ENCODE results near the gene VWA3A. TPM values are rescaled to one million over a fixed set of nuclear protein-coding genes. Genes with fewer than 3 reads are reported as not detected.
A peak's percentile ranks its signal among the peaks of the same experiment; 100 is the strongest.
"Not testable (repeated sequence)": the region's sequence is repeated elsewhere in the genome, so short reads cannot be mapped to it uniquely, and the experiment has no call there.

Gene VWA3A
- total RNA-seq, 1 donor from 2014 or later, result 0.72 TPM

- DNase-seq (ENCODE audit: low spot score), result no peak
Observed at GRCh38 chr16:22183901-22184614, 91.7 kb downstream of the VWA3A start.

- no peak for DNase-seq (ENCODE audit: low spot score)
Observed at GRCh38 chr16:22184615-22184968, 92.3 kb downstream of the VWA3A start.

GRCh38 chr16:22186517-22186916 lies 94.2 kb downstream of the VWA3A start:
- no peak for DNase-seq (ENCODE audit: low spot score)

- no peak for DNase-seq (ENCODE audit: low spot score)
Observed at GRCh38 chr16:22188267-22188594, 95.9 kb downstream of the VWA3A start.

- peak; percentile 86 for DNase-seq (ENCODE audit: low spot score)
Observed at GRCh38 chr16:22188595-22189442, 96.5 kb downstream of the VWA3A start.

- peak; percentile 61 for DNase-seq (ENCODE audit: low spot score)
Observed at GRCh38 chr16:22189473-22190080, 97.2 kb downstream of the VWA3A start.

GRCh38 chr16:22190081-22190775 lies 97.9 kb downstream of the VWA3A start:
- DNase-seq (ENCODE audit: low spot score), result no peak

- DNase-seq (ENCODE audit: low spot score), result peak; percentile 100
Observed at GRCh38 chr16:22190776-22191531, 98.6 kb downstream of the VWA3A start.

GRCh38 chr16:22191532-22192260 lies 99.4 kb downstream of the VWA3A start:
- DNase-seq (ENCODE audit: low spot score), result no peak

- DNase-seq (ENCODE audit: low spot score), result peak; percentile 95
Observed at GRCh38 chr16:22192261-22193062, 100.1 kb downstream of the VWA3A start.

GRCh38 chr16:22193063-22193411 lies 100.7 kb downstream of the VWA3A start:
- DNase-seq (ENCODE audit: low spot score), result no peak

GRCh38 chr16:22194707-22195444 lies 102.5 kb downstream of the VWA3A start:
- no peak for DNase-seq (ENCODE audit: low spot score)

GRCh38 chr16:22195445-22195694 lies 103.0 kb downstream of the VWA3A start:
- DNase-seq (ENCODE audit: low spot score), result no peak

GRCh38 chr16:22195695-22196558 lies 103.6 kb downstream of the VWA3A start:
- peak; percentile 97 for DNase-seq (ENCODE audit: low spot score)

- DNase-seq (ENCODE audit: low spot score), result not testable (repeated sequence)
Observed at GRCh38 chr16:22196559-22197168, 104.3 kb downstream of the VWA3A start.

GRCh38 chr16:22198547-22199293 lies 106.4 kb downstream of the VWA3A start:
- peak; percentile 50 for DNase-seq (ENCODE audit: low spot score)

GRCh38 chr16:22202261-22202637 lies 109.9 kb downstream of the VWA3A start:
- DNase-seq (ENCODE audit: low spot score), result no peak

Data from umbilical cord (tissue), 2 donors.